Osteoblast (primary cell): ENCODE measurements around the gene RAB13. TPM values are rescaled to one million over a fixed set of nuclear protein-coding genes. Genes with fewer than 3 reads are reported as not detected.

ENCODE experiments used
- DNase-seq: peaks from one replicate; pipeline ENCODE4 v3.0.0; 2011; ENCODE audit warnings: low spot score, mixed read lengths; ENCODE audit not compliant: insufficient read length; ENCODE audit errors: missing footprints
- H2AFZ ChIP-seq: 2 replicates; pipeline ENCODE4 v1.6.0; 2011; ENCODE audit warnings: mild to moderate bottlenecking, low read length
- H3K27ac ChIP-seq: 2 replicates; pipeline ENCODE4 v1.5.1; 2011; ENCODE audit warnings: mild to moderate bottlenecking, low read depth, low read length, moderate library complexity
- H3K27me3 ChIP-seq: 2 replicates; pipeline ENCODE4 v1.6.0; 2012; ENCODE audit warnings: mild to moderate bottlenecking, control low read depth, inconsistent platforms, low read length, moderate library complexity; ENCODE audit not compliant: insufficient read depth
- H3K36me3 ChIP-seq: 2 replicates; pipeline ENCODE4 v1.5.1; 2011; ENCODE audit warnings: mild to moderate bottlenecking, low read length, control low read depth, moderate library complexity; ENCODE audit not compliant: insufficient read depth
- H3K4me1 ChIP-seq: 2 replicates; pipeline ENCODE4 v1.5.1; 2011; ENCODE audit warnings: mild to moderate bottlenecking, low read length, control low read depth, moderate library complexity; ENCODE audit not compliant: insufficient read depth
- H3K4me2 ChIP-seq: 2 replicates; pipeline ENCODE4 v1.6.0; 2011; ENCODE audit warnings: mild to moderate bottlenecking, low read length; ENCODE audit not compliant: insufficient read depth
- H3K4me3 ChIP-seq: fragments of 200-600 bp; sonication (generic); 3 replicates; pipeline ENCODE4 v1.5.1; 2012; ENCODE audit warnings: mild to moderate bottlenecking, low read length, inconsistent platforms; ENCODE audit not compliant: insufficient read depth
- H3K79me2 ChIP-seq: 2 replicates; pipeline ENCODE4 v1.6.0; 2012; ENCODE audit warnings: mild to moderate bottlenecking, low read length, control low read depth, inconsistent platforms; ENCODE audit not compliant: insufficient read depth
- H3K9me3 ChIP-seq: 2 replicates; pipeline ENCODE4 v1.5.1; 2011; ENCODE audit warnings: low read depth, low read length, control low read depth
- H4K20me1 ChIP-seq: 2 replicates; pipeline ENCODE4 v1.6.0; 2012; ENCODE audit warnings: mild to moderate bottlenecking, low read length, control low read depth; ENCODE audit not compliant: insufficient read depth
- small RNA-seq: library from RNA; depleted of rRNA; stranded (forward); fragments of <200 nt; gene quantifications from one replicate; pipeline ENCODE3, GENCODE V24; 2012
- total RNA-seq: library from RNA; depleted of rRNA; stranded (reverse); fragments of >200 nt; gene quantifications from 2 replicates; pipeline ENCODE4 v1.2.3, GENCODE V29; 2012
- TF ChIP-seq, protein P1 (sequence below): IDR thresholded peaks from 2 replicates; pipeline ENCODE4 v1.5.1; 2011; ENCODE audit warnings: mild to moderate bottlenecking, low read depth, low read length, moderate library complexity; ENCODE audit errors: extremely low read depth

Gene RAB13
- total RNA-seq, 1 donor = 72.0 TPM

DNA sequence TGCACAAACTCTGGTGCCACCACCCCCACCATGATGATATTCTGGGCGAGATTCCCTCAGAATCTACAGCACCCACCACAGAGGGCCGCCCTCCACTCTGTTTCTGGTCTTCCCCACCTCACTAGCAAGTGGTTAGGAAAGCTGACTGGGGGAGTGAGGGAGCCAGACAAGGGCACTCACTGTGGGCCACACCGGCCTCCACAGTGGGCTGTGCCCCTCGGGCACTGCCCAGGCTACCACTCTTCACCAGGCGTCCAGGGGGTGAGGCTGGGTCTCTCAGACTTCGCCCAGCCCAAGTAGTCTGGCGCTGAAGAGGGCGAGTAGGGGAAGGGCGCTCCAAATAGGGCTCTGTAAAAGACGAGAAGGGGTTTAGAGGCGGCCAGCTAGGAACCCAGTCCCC lies 52.2 kb downstream of the RAB13 start:
- Histone ChIP-seq H3K79me2 (no peaks in the 10 kb centered on the region), H3K4me3 (no peak overlapping the region), H2AFZ (no peak overlapping the region), H3K4me1 (peaks cover 4% of the 10 kb centered on the region), H3K9me3 (no peaks in the 10 kb centered on the region), H3K36me3 (peaks cover 49% of the 10 kb centered on the region), H3K4me2 (no peak overlapping the region), H3K27ac (no peak overlapping the region), H3K27me3 (no peaks in the 10 kb centered on the region), H4K20me1 (no peaks in the 10 kb centered on the region)
- DNase-seq = peak; percentile 37
- TF ChIP-seq, protein P1, sequence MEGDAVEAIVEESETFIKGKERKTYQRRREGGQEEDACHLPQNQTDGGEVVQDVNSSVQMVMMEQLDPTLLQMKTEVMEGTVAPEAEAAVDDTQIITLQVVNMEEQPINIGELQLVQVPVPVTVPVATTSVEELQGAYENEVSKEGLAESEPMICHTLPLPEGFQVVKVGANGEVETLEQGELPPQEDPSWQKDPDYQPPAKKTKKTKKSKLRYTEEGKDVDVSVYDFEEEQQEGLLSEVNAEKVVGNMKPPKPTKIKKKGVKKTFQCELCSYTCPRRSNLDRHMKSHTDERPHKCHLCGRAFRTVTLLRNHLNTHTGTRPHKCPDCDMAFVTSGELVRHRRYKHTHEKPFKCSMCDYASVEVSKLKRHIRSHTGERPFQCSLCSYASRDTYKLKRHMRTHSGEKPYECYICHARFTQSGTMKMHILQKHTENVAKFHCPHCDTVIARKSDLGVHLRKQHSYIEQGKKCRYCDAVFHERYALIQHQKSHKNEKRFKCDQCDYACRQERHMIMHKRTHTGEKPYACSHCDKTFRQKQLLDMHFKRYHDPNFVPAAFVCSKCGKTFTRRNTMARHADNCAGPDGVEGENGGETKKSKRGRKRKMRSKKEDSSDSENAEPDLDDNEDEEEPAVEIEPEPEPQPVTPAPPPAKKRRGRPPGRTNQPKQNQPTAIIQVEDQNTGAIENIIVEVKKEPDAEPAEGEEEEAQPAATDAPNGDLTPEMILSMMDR = no peak

DNA sequence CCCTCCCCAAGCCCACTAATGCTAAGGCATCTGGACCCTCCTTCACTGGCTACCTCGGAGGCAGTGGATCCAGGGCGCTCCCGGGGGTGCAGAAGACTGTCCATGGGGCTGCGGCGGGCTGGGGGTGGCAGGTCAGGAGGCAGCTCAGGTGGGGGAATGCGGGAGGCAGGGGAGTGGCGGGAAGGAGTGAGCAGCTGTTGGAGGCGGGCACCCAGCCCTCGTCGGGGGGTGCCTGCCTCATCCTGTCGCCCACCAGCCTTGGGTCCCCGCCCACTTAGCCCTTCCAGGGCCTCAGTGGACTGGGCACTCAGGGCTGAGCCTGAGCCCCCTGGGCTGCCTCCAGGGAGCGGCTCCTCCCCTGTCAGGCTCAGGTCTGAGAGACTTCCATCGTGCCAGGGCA lies 52.7 kb downstream of the RAB13 start:
- Histone ChIP-seq H3K36me3 (peaks cover 48% of the 10 kb centered on the region), H3K4me1 (peaks cover 9% of the 10 kb centered on the region), H3K4me2 (no peak overlapping the region), H3K27ac (no peak overlapping the region), H3K9me3 (no peaks in the 10 kb centered on the region), H3K79me2 (no peaks in the 10 kb centered on the region), H3K27me3 (no peaks in the 10 kb centered on the region), H3K4me3 (no peak overlapping the region), H2AFZ (no peak overlapping the region), H4K20me1 (no peaks in the 10 kb centered on the region)
- TF ChIP-seq, protein P1 = no peak
- DNase-seq = peak; percentile 52

DNA sequence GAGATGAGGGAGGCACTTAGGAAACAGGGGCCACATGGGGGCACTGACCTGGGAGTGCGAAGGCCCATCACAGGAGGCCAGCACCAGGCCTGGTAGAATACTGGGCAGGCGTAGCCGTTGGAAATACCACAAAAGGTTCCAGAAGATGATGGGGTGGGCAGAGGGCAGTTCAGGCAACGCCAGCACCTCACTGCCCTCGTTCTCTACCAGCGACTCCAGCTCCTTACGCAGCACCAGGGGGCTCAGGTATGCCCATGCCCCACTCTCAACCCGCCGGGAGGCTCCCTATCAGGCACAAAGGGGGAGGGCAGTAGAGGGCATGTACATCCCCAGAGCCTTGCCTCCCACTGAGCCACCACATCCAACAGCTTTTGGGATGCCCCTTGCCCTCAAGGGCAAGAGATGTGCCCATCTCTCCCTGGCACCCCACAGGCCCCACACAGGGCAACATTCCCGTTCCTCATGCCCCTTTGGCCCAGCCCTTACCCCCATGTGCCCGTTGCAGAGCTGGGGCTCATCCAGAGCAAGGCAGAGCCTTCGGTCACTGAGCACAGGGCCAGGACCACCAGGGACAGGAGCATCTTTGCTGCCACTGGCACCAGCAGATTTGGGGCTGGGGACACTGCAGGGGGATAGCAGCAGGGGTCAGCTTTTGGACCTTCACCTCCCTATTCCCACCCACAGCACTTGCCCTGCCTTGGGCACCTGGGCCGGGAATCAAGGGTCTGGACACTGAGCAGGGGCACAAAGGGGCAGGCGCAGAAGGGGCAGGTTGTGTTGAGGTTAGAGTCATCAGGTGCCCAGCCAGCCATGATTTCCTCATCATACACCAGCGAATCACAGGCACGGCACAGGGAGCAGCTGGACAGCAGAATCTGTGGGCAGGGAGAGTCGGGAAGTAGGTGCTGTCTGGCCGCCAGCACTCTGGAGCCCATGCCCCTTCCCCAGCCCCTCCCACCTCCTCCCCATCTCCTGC lies 53.7 kb downstream of the RAB13 start:
- H3K4me3 ChIP-seq = no peak overlapping the region
- peak; percentile 66 for DNase-seq
- H3K4me2 ChIP-seq = no peak overlapping the region
- peaks cover 43% of the 10 kb centered on the region for H3K36me3 ChIP-seq
- H3K9me3 ChIP-seq = no peaks in the 10 kb centered on the region
- no peaks in the 10 kb centered on the region for H3K27me3 ChIP-seq
- TF ChIP-seq, protein P1 = no peak
- no peak overlapping the region for H2AFZ ChIP-seq
- H3K27ac ChIP-seq = no peak overlapping the region
- no peaks in the 10 kb centered on the region for H4K20me1 ChIP-seq
- no peaks in the 10 kb centered on the region for H3K79me2 ChIP-seq
- peaks cover 12% of the 10 kb centered on the region for H3K4me1 ChIP-seq

Small RNAs within 50 kb of the gene (small RNA-seq; reads per million reads assigned to genes)
- not detected for gene MIR6737

Other genes starting within 250 kb of the RAB13 start
- gene SLC27A3, start 210.9 kb downstream of the RAB13 start, total RNA-seq = 9.4 and 13.8 TPM in 2 replicates
- 9.7 and 11.6 TPM in 2 replicates for gene GATAD2B, start 63.4 kb downstream of the RAB13 start, total RNA-seq
- 26.8 and 27.5 TPM in 2 replicates for gene DENND4B, start 39.6 kb downstream of the RAB13 start, total RNA-seq
- 4.7 and 6.8 TPM in 2 replicates for gene CRTC2, start 27.7 kb downstream of the RAB13 start, total RNA-seq
- 96.3 and 99.0 TPM in 2 replicates for gene SLC39A1, start 22.8 kb downstream of the RAB13 start, total RNA-seq
- 7.2 and 8.8 TPM in 2 replicates for gene CREB3L4, start 18.4 kb downstream of the RAB13 start, total RNA-seq
- gene JTB, start 8.7 kb downstream of the RAB13 start, total RNA-seq = 146 and 162 TPM in 2 replicates
- 1,441 and 1,685 TPM in 2 replicates for gene RPS27, start 4.4 kb upstream of the RAB13 start, total RNA-seq
- under 0.01 TPM in 2 replicates for gene NUP210L, start 168.7 kb upstream of the RAB13 start, total RNA-seq
- 299 and 306 TPM in 2 replicates for gene TPM3, start 205.8 kb upstream of the RAB13 start, total RNA-seq
- not detected in 2 replicates for gene CFAP141, start 220.0 kb upstream of the RAB13 start, total RNA-seq
- 88.3 and 98.1 TPM in 2 replicates for gene UBAP2L, start 234.6 kb upstream of the RAB13 start, total RNA-seq